H1 (cell line): Measurements from ENCODE around the gene ZDHHC16. TPM values are rescaled to one million over a fixed set of nuclear protein-coding genes. Genes with fewer than 3 reads are reported as not detected.

ENCODE experiments used
- CTCF ChIA-PET: fragments of 300-600 bp; sonication (Branson Sonifier 250); formaldehyde crosslinking; loops from one replicate; lab custom pipeline; 2021; ENCODE audit not compliant: partially characterized antibody; lab: Charles Lee
- POLR2A ChIA-PET: fragments of 300-600 bp; sonication (Branson Sonifier 250); formaldehyde crosslinking; loops from one replicate; lab custom pipeline; 2021; ENCODE audit warnings: inconsistent platforms; ENCODE audit not compliant: partially characterized antibody; lab: Charles Lee
- DNase-seq, 2 experiments: peaks; one replicate each; pipeline versions ENCODE4 v3.0.0 to v3.0.0-alpha.2; 2010 to 2022; ENCODE audit warnings: low spot score in 2 of 2, low read depth in 1 of 2, mixed read lengths in 1 of 2
- FAIRE-seq: peaks from 2 replicates; lab custom pipeline; 2011; peaks lifted over from hg19 to GRCh38; lab: Jason Lieb, UNC
- H2AFZ ChIP-seq: 2 replicates; pipeline ENCODE4 v1.8.1; 2012; ENCODE audit warnings: low read length, inconsistent platforms
- H2AK5ac ChIP-seq: 2 replicates; pipeline ENCODE4 v1.6.1; 2013; ENCODE audit warnings: low read depth, low read length
- H2BK120ac ChIP-seq: replicated peaks from 2 replicates; pipeline ENCODE3; 2013; ENCODE audit warnings: low read depth, low read length, inconsistent platforms
- H2BK12ac ChIP-seq: 2 replicates; pipeline ENCODE4 v1.6.1; 2013; ENCODE audit warnings: low read depth, low read length
- H2BK15ac ChIP-seq: 2 replicates; pipeline ENCODE4 v1.6.1; 2013; ENCODE audit warnings: low read length
- H2BK20ac ChIP-seq: 2 replicates; pipeline ENCODE4 v1.6.1; 2013; ENCODE audit warnings: low read length
- H2BK5ac ChIP-seq: 2 replicates; pipeline ENCODE4 v1.6.1; 2013; ENCODE audit warnings: low read depth, low read length
- H3K14ac ChIP-seq: 2 replicates; pipeline ENCODE4 v1.6.1; 2013; ENCODE audit warnings: inconsistent platforms; ENCODE audit not compliant: insufficient read length
- H3K18ac ChIP-seq: 2 replicates; pipeline ENCODE4 v1.6.1; 2013; ENCODE audit warnings: low read length; ENCODE audit errors: extremely low read depth
- H3K23ac ChIP-seq: 2 replicates; pipeline ENCODE4 v1.6.1; 2013; ENCODE audit warnings: inconsistent platforms; ENCODE audit not compliant: insufficient read length
- H3K23me2 ChIP-seq: 2 replicates; pipeline ENCODE4 v1.6.1; 2013; ENCODE audit warnings: low read depth, low read length
- H3K27ac ChIP-seq: 2 replicates; pipeline ENCODE4 v1.6.1; 2011; ENCODE audit warnings: low read depth, low read length, inconsistent platforms
- H3K27me3 ChIP-seq, 4 experiments: replicated peaks in 1 of 4; 1 replicate in 1 of 4; 2 replicates in 3 of 4; pipeline versions ENCODE4 v1.6.1 to v1.8.1; 2011 to 2013; ENCODE audit warnings: low read length in 3 of 4, mild to moderate bottlenecking in 3 of 4, inconsistent platforms in 2 of 4, mixed read lengths in 2 of 4, moderate library complexity in 1 of 4; ENCODE audit not compliant: control insufficient read depth in 3 of 4, insufficient read depth in 3 of 4; ENCODE audit errors: extremely low read depth in 1 of 4
- H3K36me3 ChIP-seq, 4 experiments: 2 replicates each; pipeline versions ENCODE4 v1.6.1 to v1.8.1; 2011 to 2013; ENCODE audit warnings: mild to moderate bottlenecking in 4 of 4, low read length in 3 of 4, moderate library complexity in 2 of 4, control low read depth in 1 of 4, inconsistent platforms in 1 of 4; ENCODE audit not compliant: insufficient read depth in 4 of 4, control insufficient read depth in 2 of 4
- H3K4ac ChIP-seq: replicated peaks from 2 replicates; pipeline ENCODE3; 2013; ENCODE audit warnings: low read length, low read depth, mixed read lengths, inconsistent platforms; ENCODE audit not compliant: insufficient read length
- H3K4me1 ChIP-seq, 4 experiments: replicated peaks in 1 of 4; 1 replicate in 1 of 4; 2 replicates in 3 of 4; pipeline versions ENCODE4 v1.6.1 to v1.8.1; 2011 to 2013; ENCODE audit warnings: low read length in 3 of 4, inconsistent platforms in 2 of 4, mixed read lengths in 1 of 4; ENCODE audit not compliant: insufficient read depth in 4 of 4, control insufficient read depth in 3 of 4
- H3K4me2 ChIP-seq, 2 experiments: 2 replicates each; pipeline versions ENCODE4 v1.6.1 to v1.8.1; 2011 to 2013; ENCODE audit warnings: low read depth in 2 of 2, low read length in 2 of 2, control low read depth in 1 of 2, inconsistent platforms in 1 of 2, mild to moderate bottlenecking in 1 of 2; ENCODE audit not compliant: insufficient read depth in 1 of 2
- H3K4me3 ChIP-seq, 4 experiments: fragments of 200-600, 300-600 bp in 1 of 4; sonication (generic), shearing (Covaris generic), sonication (Bioruptor Twin) in 1 of 4; 2 replicates each; pipeline versions ENCODE4 v1.5.1 to v1.8.1; 2011 to 2016; ENCODE audit warnings: low read length in 4 of 4, low read depth in 3 of 4, control low read depth in 2 of 4, inconsistent platforms in 2 of 4, mild to moderate bottlenecking in 2 of 4, mixed read lengths in 1 of 4, moderate library complexity in 1 of 4; ENCODE audit not compliant: insufficient read depth in 2 of 4; ENCODE audit errors: extremely low read depth in 1 of 4
- H3K56ac ChIP-seq: replicated peaks from 2 replicates; pipeline ENCODE3; 2013; ENCODE audit warnings: low read depth, mild to moderate bottlenecking, mixed read lengths, low read length, inconsistent platforms; ENCODE audit not compliant: insufficient read length
- H3K79me1 ChIP-seq: 2 replicates; pipeline ENCODE4 v1.6.1; 2013; ENCODE audit warnings: low read depth, low read length, control low read depth
- H3K79me2 ChIP-seq, 2 experiments: 2 replicates each; pipeline versions ENCODE4 v1.6.1 to v1.8.1; 2012 to 2013; ENCODE audit warnings: low read length in 2 of 2, mild to moderate bottlenecking in 2 of 2, inconsistent platforms in 1 of 2; ENCODE audit not compliant: insufficient read depth in 2 of 2, control insufficient read depth in 1 of 2
- H3K9ac ChIP-seq, 4 experiments: replicated peaks in 1 of 4; 1 replicate in 1 of 4; 2 replicates in 3 of 4; pipeline versions ENCODE4 v1.6.1 to v1.8.1; 2011 to 2013; ENCODE audit warnings: low read depth in 3 of 4, low read length in 3 of 4, control low read depth in 2 of 4, mild to moderate bottlenecking in 2 of 4, moderate library complexity in 2 of 4, inconsistent platforms in 1 of 4; ENCODE audit errors: extremely low read depth in 1 of 4
- H3K9me3 ChIP-seq, 2 experiments: 2 replicates each; pipeline versions ENCODE4 v1.6.1 to v1.8.1; 2012 to 2013; ENCODE audit warnings: mild to moderate bottlenecking in 2 of 2, moderate library complexity in 2 of 2, control low read depth in 1 of 2, inconsistent platforms in 1 of 2, low read depth in 1 of 2, low read length in 1 of 2, mixed read lengths in 1 of 2; ENCODE audit not compliant: insufficient read depth in 2 of 2
- H4K20me1 ChIP-seq, 2 experiments: replicated peaks in 1 of 2; 2 replicates each; pipeline versions ENCODE3 to v1.8.1; 2011 to 2013; ENCODE audit warnings: inconsistent platforms in 2 of 2, low read length in 2 of 2, mild to moderate bottlenecking in 1 of 2; ENCODE audit not compliant: insufficient read depth in 2 of 2, control insufficient read depth in 1 of 2
- H4K5ac ChIP-seq: 2 replicates; pipeline ENCODE4 v1.6.1; 2013; ENCODE audit warnings: low read length, low read depth, mixed read lengths, inconsistent platforms; ENCODE audit not compliant: insufficient read length
- H4K8ac ChIP-seq: 2 replicates; pipeline ENCODE4 v1.8.0; 2013; ENCODE audit warnings: mild to moderate bottlenecking, moderate library complexity, low read length, inconsistent platforms; ENCODE audit not compliant: insufficient read depth; ENCODE audit errors: extremely low read depth
- H4K91ac ChIP-seq: replicated peaks from 2 replicates; pipeline ENCODE3; 2013; ENCODE audit warnings: low read length, mixed read lengths, inconsistent platforms; ENCODE audit not compliant: insufficient read length
- ATF3 ChIP-seq: IDR thresholded peaks from 2 replicates; pipeline ENCODE4 v1.6.1; 2011; ENCODE audit warnings: low read depth, mild to moderate bottlenecking, low read length; ENCODE audit not compliant: insufficient read depth
- BACH1 ChIP-seq: IDR thresholded peaks from 2 replicates; pipeline ENCODE4 v1.6.1; 2012; ENCODE audit warnings: low read length, improper control_type of control experiment
- CBX8 ChIP-seq: fragments of 300-800, 300-1000 bp; sonication (generic); IDR thresholded peaks from 2 replicates; pipeline ENCODE4 v1.7.1; 2016; ENCODE audit warnings: low read depth, low read length, borderline replicate concordance
- CHD1 ChIP-seq: IDR thresholded peaks from 2 replicates; pipeline ENCODE4 v1.6.1; 2012; ENCODE audit warnings: low read depth, low read length, improper control_type of control experiment
- CHD2 ChIP-seq: IDR thresholded peaks from 2 replicates; pipeline ENCODE4 v1.6.1; 2012; ENCODE audit warnings: low read length, improper control_type of control experiment
- GTF2F1 ChIP-seq: IDR thresholded peaks from 2 replicates; pipeline ENCODE4 v1.6.1; 2012; ENCODE audit warnings: low read depth, low read length, improper control_type of control experiment, borderline replicate concordance
- HDAC2 ChIP-seq, 2 experiments: fragments of 300-600 bp in 1 of 2; sonication (generic) in 1 of 2; IDR thresholded peaks; 2 replicates each; pipeline ENCODE4 v1.6.1; 2011 to 2012; ENCODE audit warnings: low read depth in 2 of 2, low read length in 2 of 2, mild to moderate bottlenecking in 2 of 2, moderate library complexity in 2 of 2, borderline replicate concordance in 1 of 2, inconsistent platforms in 1 of 2
- KDM4A ChIP-seq: IDR thresholded peaks from one replicate; pipeline ENCODE4 v1.7.1; 2012; ENCODE audit warnings: low read depth, mild to moderate bottlenecking, moderate library complexity, low read length, inconsistent platforms; ENCODE audit not compliant: severe bottlenecking
- POLR2A ChIP-seq, 2 experiments: IDR thresholded peaks; 1 replicate in 1 of 2; 2 replicates in 1 of 2; pipeline ENCODE4 v1.6.1; 2011; ENCODE audit warnings: low read depth in 2 of 2, low read length in 2 of 2, mild to moderate bottlenecking in 2 of 2; ENCODE audit errors: control extremely low read depth in 1 of 2
- POU5F1 ChIP-seq: IDR thresholded peaks from 2 replicates; pipeline ENCODE4 v1.6.1; 2011; ENCODE audit warnings: low read depth, mild to moderate bottlenecking, low read length, moderate library complexity
- SIN3A ChIP-seq, 2 experiments: IDR thresholded peaks in 1 of 2; conservative IDR thresholded peaks in 1 of 2; 2 replicates each; pipeline ENCODE4 v1.6.1; 2011 to 2012; ENCODE audit warnings: low read length in 2 of 2, improper control_type of control experiment in 1 of 2, low read depth in 1 of 2, mild to moderate bottlenecking in 1 of 2
- SP2 ChIP-seq: IDR thresholded peaks from 2 replicates; pipeline ENCODE4 v1.6.1; 2012; ENCODE audit warnings: mild to moderate bottlenecking, low read length, inconsistent platforms
- SP4 ChIP-seq: IDR thresholded peaks from 2 replicates; pipeline ENCODE4 v1.6.1; 2012; ENCODE audit warnings: low read length, inconsistent platforms
- TEAD4 ChIP-seq: IDR thresholded peaks from 2 replicates; pipeline ENCODE4 v1.6.1; 2012; ENCODE audit warnings: low read depth, low read length, inconsistent platforms, mixed read lengths
- WGBS, 2 experiments: shearing (Covaris generic) in 1 of 2; methylation state at CpG; one replicate each; pipeline versions ENCODE4 v1.1.6 to v1.1.7; 2013 to 2015; ENCODE audit warnings: low lambda C conversion rate in 2 of 2, mixed read lengths in 2 of 2, inconsistent platforms in 1 of 2, low coverage in 1 of 2, missing lambda C conversion rate in 1 of 2; ENCODE audit not compliant: insufficient replicate concordance in 2 of 2, insufficient coverage in 1 of 2, insufficient read length in 1 of 2; ENCODE audit errors: extremely low coverage in 1 of 2, missing lambda C conversion rate in 1 of 2; 5-methylcytosine and 5-hydroxymethylcytosine counted together
- polyA plus RNA-seq, 7 experiments: library from polyadenylated mRNA; depleted of rRNA in 3 of 7; stranded (reverse) in 5 of 7; unstranded in 2 of 7; fragments of >200 nt in 5 of 7; fragments of 200-250 nt in 2 of 7; gene quantifications; 1 replicate in 5 of 7; 2 replicates in 1 of 7; 4 replicates in 1 of 7; pipeline versions ENCODE4 v1.2.1 to v1.2.3, GENCODE V29; 2011 to 2013; ENCODE audit warnings: missing spikeins in 2 of 7, mixed read lengths in 2 of 7
- total RNA-seq: library from RNA; stranded (reverse); fragmentation: NEBNext Ultra II Directional; extraction: Animal tissue kit (Norgen Biotek cat#: 25700); gene quantifications from 2 replicates; pipeline ENCODE4 v1.2.1, GENCODE V29; 2021

ZDHHC16 gene
- total and polyA plus RNA-seq, 2 of the 8 experiments (the other 6 are each of a cell fraction or from before 2014, with no cell fraction given): 45.9 to 108 TPM

DNA sequence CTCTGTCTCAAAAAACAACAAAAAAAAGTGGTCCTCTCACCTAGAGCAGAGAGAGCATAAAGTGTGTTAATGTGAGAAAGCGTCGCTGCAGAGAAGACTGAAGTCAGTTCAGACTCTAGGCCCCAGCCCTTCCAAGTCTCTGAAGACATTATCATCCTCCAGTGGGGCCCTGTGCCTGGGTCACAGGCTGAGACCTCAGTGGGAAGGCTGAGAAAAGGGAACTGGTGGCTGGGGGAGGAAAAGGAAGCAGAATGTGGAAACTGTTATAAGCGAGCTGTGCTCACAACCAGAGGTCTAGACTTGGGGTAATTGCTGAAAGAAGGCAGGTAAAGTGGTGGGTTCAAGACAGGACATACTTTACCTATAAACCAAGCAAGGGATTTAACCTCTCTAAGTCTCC, 39.9 kb upstream of the ZDHHC16 start:
- no peak overlapping the region for H3K56ac ChIP-seq
- H3K4me3 ChIP-seq: no peak overlapping the region
- H2BK5ac ChIP-seq: no peak overlapping the region
- H3K4me2 ChIP-seq: no peak overlapping the region
- no peaks in the 10 kb centered on the region for H3K79me2 ChIP-seq
- no peaks in the 10 kb centered on the region for H3K9me3 ChIP-seq
- H2BK20ac ChIP-seq: no peak overlapping the region
- H3K9ac ChIP-seq: no peak overlapping the region
- peaks cover 0 to 2% (median 0%) of the 10 kb centered on the region in 4 experiments; a peak in 1 of 7 replicates for H3K4me1 ChIP-seq
- H2AFZ ChIP-seq: no peak overlapping the region
- no peak overlapping the region for H4K91ac ChIP-seq
- no peak overlapping the region for H4K8ac ChIP-seq
- no peaks in the 10 kb centered on the region for H3K36me3 ChIP-seq
- no peak overlapping the region for H2BK12ac ChIP-seq
- no peak overlapping the region for H4K5ac ChIP-seq
- no peak overlapping the region for H2BK120ac ChIP-seq
- no peak overlapping the region for H2AK5ac ChIP-seq
- no peaks in the 10 kb centered on the region for H4K20me1 ChIP-seq
- peaks cover 2% of the 10 kb centered on the region for H3K23me2 ChIP-seq
- H3K4ac ChIP-seq: no peak overlapping the region
- WGBS, 2 experiments: 86% methylated on average over 3 of the region's 3 CpGs; no CpG with 5 or more reads in 1 of the 2 experiments
- TF ChIP-seq SP4 (no peak), POLR2A (IDR thresholded peaks at IDR 0.05; ENCODE audit: control extremely low read depth in 1 of 2, low read depth in 2 of 2, low read length in 2 of 2) (no peak), SIN3A (conservative IDR thresholded peaks at IDR 0.05 in 1 of 2, IDR thresholded peaks at IDR 0.05 in 1 of 2; ENCODE audit: low read depth in 1 of 2, low read length in 2 of 2) (no peak), TEAD4 (no peak), ATF3 (no peak), CBX8 (no peak), POU5F1 (no peak), HDAC2 (IDR thresholded peaks at IDR 0.05; ENCODE audit: borderline replicate concordance in 1 of 2, low read depth in 2 of 2, low read length in 2 of 2) (no peak), SP2 (no peak), BACH1 (no peak), KDM4A (no peak), CHD2 (no peak), CHD1 (no peak), GTF2F1 (no peak)
- TF ChIP-seq, all 59 proteins: peak for 0
- POLR2A ChIA-PET: interaction anchor here (0.7 to 3.2 kb wide), 6 partner anchors 13 to 41 kb away, joined by 3 to 13 read pairs (median 4); no protein-coding TSS in a partner anchor
- DNase-seq (no peak), FAIRE-seq (no peak)
- Histone ChIP-seq H3K27ac (no peak overlapping the region), H3K79me1 (no peaks in the 10 kb centered on the region; the same call in 1 of the 2 replicates), H3K14ac (no peak overlapping the region), H3K18ac (no peak overlapping the region), H3K27me3 (no peaks in the 10 kb centered on the region), H2BK15ac (no peak overlapping the region), H3K23ac (no peak overlapping the region)
- CTCF ChIA-PET: interaction anchor here (0.7 to 9.8 kb wide), 15 partner anchors 9 to 535 kb away, joined by 3 to 128 read pairs (median 4); partner anchors contain the start of genes EXOSC1, PGAM1 and ZDHHC16
